GM18868 (cell line): ENCODE data around the gene LRRC32.
"Not testable (repeated sequence)": the region's sequence is repeated elsewhere in the genome, so short reads cannot be mapped to it uniquely, and the experiment has no call there.

Experiments used
- ATAC-seq: cut with Tn5 transposase; IDR thresholded peaks from one replicate; pipeline ENCODE4 v1.9.1; 2021; ENCODE audit warnings: mild to moderate bottlenecking, moderate library complexity; ENCODE audit not compliant: unreplicated experiment

The LRRC32 gene

GRCh38 chr11:76617553-76618265 lies 52.8 kb downstream of the LRRC32 start:
- ATAC-seq: no peak

GRCh38 chr11:76616676-76617552 lies 53.6 kb downstream of the LRRC32 start:
- ATAC-seq: no peak

GRCh38 chr11:76615950-76616349 lies 54.6 kb downstream of the LRRC32 start:
- no peak for ATAC-seq

- ATAC-seq: no peak
These were observed 55.9 kb downstream of the LRRC32 start for GRCh38 chr11:76614471-76615179.

GRCh38 chr11:76613901-76614300 lies 56.6 kb downstream of the LRRC32 start:
- ATAC-seq: no peak

- no peak for ATAC-seq
These were observed 58.3 kb downstream of the LRRC32 start for GRCh38 chr11:76612226-76612625.

GRCh38 chr11:76610871-76611475 lies 59.6 kb downstream of the LRRC32 start:
- no peak for ATAC-seq

GRCh38 chr11:76610371-76610770 lies 60.2 kb downstream of the LRRC32 start:
- ATAC-seq: no peak

GRCh38 chr11:76609736-76610370 lies 60.7 kb downstream of the LRRC32 start:
- ATAC-seq: no peak

GRCh38 chr11:76608879-76609460 lies 61.6 kb downstream of the LRRC32 start:
- not testable (repeated sequence) for ATAC-seq

GRCh38 chr11:76608228-76608627 lies 62.3 kb downstream of the LRRC32 start:
- not testable (repeated sequence) for ATAC-seq
